PC-3 (cell line): ENCODE measurements around the gene SDK1. TPM values are rescaled to one million over a fixed set of nuclear protein-coding genes. Genes with fewer than 3 reads are reported as not detected.

Source experiments
- ATAC-seq: fragments of 200-7000 bp; cut with Tn5 transposase; 2 replicates; pipeline ENCODE4 v1.9.1; 2020; ENCODE audit warnings: mild to moderate bottlenecking, moderate library complexity
- BruUV-seq: library from RNA; stranded (reverse); fragments of 400-500 nt; replicated peaks from 2 replicates; lab custom pipeline; 2021; lab: Mats Ljungman, UMichigan
- CTCF ChIA-PET: fragments of 300-600 bp; sonication (Branson Sonifier 250); formaldehyde crosslinking; loops from one replicate; lab custom pipeline; 2022; ENCODE audit warnings: antibody characterized with exemption; lab: Charles Lee
- POLR2A ChIA-PET: fragments of 300-600 bp; sonication (Branson Sonifier 250); formaldehyde crosslinking; loops from one replicate; lab custom pipeline; 2022; ENCODE audit warnings: antibody characterized with exemption; ENCODE audit not compliant: unreplicated experiment; lab: Charles Lee
- DNase-seq: peaks from one replicate; pipeline ENCODE4 v3.0.0-alpha.2; 2015
- H2AFZ ChIP-seq: fragments of 300-600 bp; sonication (generic); 2 replicates; pipeline ENCODE4 v1.6.0; 2016; ENCODE audit warnings: antibody characterized with exemption, low read length
- H3F3A ChIP-seq: fragments of 300-600 bp; sonication (generic); one replicate; pipeline ENCODE4 v1.6.0; 2017; ENCODE audit warnings: antibody characterized with exemption, low read length, control low read depth, mild to moderate bottlenecking; ENCODE audit not compliant: unreplicated experiment
- H3K27ac ChIP-seq: fragments of 300-600 bp; sonication (generic); 2 replicates; pipeline ENCODE4 v1.5.1; 2016; ENCODE audit warnings: mild to moderate bottlenecking, low read length
- H3K27me3 ChIP-seq: fragments of 300-600 bp; sonication (generic); 2 replicates; pipeline ENCODE4 v1.6.1; 2016; ENCODE audit warnings: low read length, mixed read lengths
- H3K36me3 ChIP-seq: fragments of 300-600 bp; sonication (generic); 2 replicates; pipeline ENCODE4 v1.6.1; 2016; ENCODE audit warnings: low read depth, mixed run types, low read length, mixed read lengths
- H3K4me1 ChIP-seq: fragments of 300-600 bp; sonication (generic); 2 replicates; pipeline ENCODE4 v1.5.1; 2016; ENCODE audit warnings: low read length; ENCODE audit not compliant: insufficient read depth
- H3K4me2 ChIP-seq: fragments of 300-600 bp; sonication (generic); 2 replicates; pipeline ENCODE4 v1.6.0; 2016; ENCODE audit warnings: low read length
- H3K4me3 ChIP-seq: fragments of 300-600 bp; sonication (generic); 2 replicates; pipeline ENCODE4 v1.5.1; 2016; ENCODE audit warnings: mild to moderate bottlenecking, low read length, mixed read lengths
- H3K79me2 ChIP-seq: fragments of 300-600 bp; sonication (generic); 2 replicates; pipeline ENCODE4 v1.6.1; 2017; ENCODE audit warnings: low read length, mixed read lengths
- H3K9ac ChIP-seq: fragments of 300-600 bp; sonication (generic); 2 replicates; pipeline ENCODE4 v1.6.0; 2016; ENCODE audit warnings: mild to moderate bottlenecking, low read length
- H3K9me2 ChIP-seq: fragments of 300-600 bp; sonication (generic); replicated peaks from 2 replicates; pipeline ENCODE4 v1.6.1; 2016; ENCODE audit warnings: mixed run types, low read length, mixed read lengths
- H3K9me3 ChIP-seq: fragments of 300-600 bp; sonication (generic); 2 replicates; pipeline ENCODE4 v1.6.1; 2016; ENCODE audit warnings: low read length, mixed read lengths
- H4K20me1 ChIP-seq: fragments of 300-600 bp; sonication (generic); 2 replicates; pipeline ENCODE4 v1.6.1; 2016; ENCODE audit warnings: low read length, mixed read lengths
- EZH2 ChIP-seq: fragments of 300-600 bp; sonication (generic); IDR thresholded peaks from one replicate; pipeline ENCODE4 v1.6.1; 2017; ENCODE audit warnings: antibody characterized with exemption, mild to moderate bottlenecking, low read length; ENCODE audit not compliant: unreplicated experiment
- EZH2phosphoT487 ChIP-seq: fragments of 300-600 bp; sonication (generic); IDR thresholded peaks from 2 replicates; pipeline ENCODE4 v1.6.1; 2018; ENCODE audit warnings: mild to moderate bottlenecking, antibody characterized with exemption, low read length, borderline replicate concordance
- intact Hi-C: fragments of 100-400 bp; cut with micrococcal nuclease; formaldehyde crosslinking; loops from 2 replicates; pipeline ENCODE4 v1.9.0; 2023
- total RNA-seq: library from RNA; depleted of rRNA; stranded (reverse); fragments of >200 nt; gene quantifications from 2 replicates; pipeline ENCODE4 v1.2.3, GENCODE V29; 2014
- TF ChIP-seq, protein P1 (sequence below): fragments of 300-600 bp; sonication (generic); conservative IDR thresholded peaks from 2 replicates; pipeline ENCODE4 v1.5.1; 2017; ENCODE audit warnings: antibody characterized with exemption, low read depth, mild to moderate bottlenecking, low read length

Gene SDK1
- total RNA-seq, 1 experiment from 2014 or later, result 2.8 TPM

DNA sequence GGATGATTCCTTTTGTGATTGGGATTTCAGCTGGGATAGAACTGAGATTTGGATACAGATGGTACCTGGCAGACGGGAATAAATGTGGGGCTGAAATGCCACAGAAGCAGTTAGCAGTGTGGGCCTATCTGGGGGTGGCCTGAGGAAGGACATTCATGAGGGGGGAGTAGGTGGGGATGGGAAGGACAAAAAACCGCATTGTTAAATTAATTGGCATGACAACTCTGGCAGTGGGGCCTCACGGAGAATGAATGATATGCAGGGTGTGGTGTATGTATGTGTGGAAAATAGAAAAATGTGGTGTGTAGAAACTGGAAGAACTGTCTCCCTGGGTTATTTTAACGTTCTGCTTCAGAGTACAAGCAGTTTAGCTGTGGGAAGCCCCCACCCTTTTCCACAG is 17.8 kb downstream of the SDK1 start:
- CTCF ChIA-PET, result no interaction called here
- Histone ChIP-seq H3K4me3 (no peak overlapping the region), H3K79me2 (no peaks in the 10 kb centered on the region), H3K27ac (no peak overlapping the region), H3F3A (no peaks in the 10 kb centered on the region), H3K36me3 (no peaks in the 10 kb centered on the region), H3K4me1 (no peaks in the 10 kb centered on the region), H2AFZ (no peak overlapping the region), H3K9ac (no peak overlapping the region), H3K4me2 (no peak overlapping the region), H4K20me1 (no peaks in the 10 kb centered on the region), H3K9me2 (no peaks in the 10 kb centered on the region), H3K27me3 (peaks cover 4% of the 10 kb centered on the region), H3K9me3 (no peaks in the 10 kb centered on the region)
- POLR2A ChIA-PET, result no interaction called here
- TF ChIP-seq EZH2 (no peak), EZH2phosphoT487 (no peak)
- TF ChIP-seq, protein P1, sequence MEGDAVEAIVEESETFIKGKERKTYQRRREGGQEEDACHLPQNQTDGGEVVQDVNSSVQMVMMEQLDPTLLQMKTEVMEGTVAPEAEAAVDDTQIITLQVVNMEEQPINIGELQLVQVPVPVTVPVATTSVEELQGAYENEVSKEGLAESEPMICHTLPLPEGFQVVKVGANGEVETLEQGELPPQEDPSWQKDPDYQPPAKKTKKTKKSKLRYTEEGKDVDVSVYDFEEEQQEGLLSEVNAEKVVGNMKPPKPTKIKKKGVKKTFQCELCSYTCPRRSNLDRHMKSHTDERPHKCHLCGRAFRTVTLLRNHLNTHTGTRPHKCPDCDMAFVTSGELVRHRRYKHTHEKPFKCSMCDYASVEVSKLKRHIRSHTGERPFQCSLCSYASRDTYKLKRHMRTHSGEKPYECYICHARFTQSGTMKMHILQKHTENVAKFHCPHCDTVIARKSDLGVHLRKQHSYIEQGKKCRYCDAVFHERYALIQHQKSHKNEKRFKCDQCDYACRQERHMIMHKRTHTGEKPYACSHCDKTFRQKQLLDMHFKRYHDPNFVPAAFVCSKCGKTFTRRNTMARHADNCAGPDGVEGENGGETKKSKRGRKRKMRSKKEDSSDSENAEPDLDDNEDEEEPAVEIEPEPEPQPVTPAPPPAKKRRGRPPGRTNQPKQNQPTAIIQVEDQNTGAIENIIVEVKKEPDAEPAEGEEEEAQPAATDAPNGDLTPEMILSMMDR, result no peak
- intact Hi-C loops, result no loop called here
- no peak for DNase-seq
- ATAC-seq, result no peak
- BruUV-seq, result no TSS peak

DNA sequence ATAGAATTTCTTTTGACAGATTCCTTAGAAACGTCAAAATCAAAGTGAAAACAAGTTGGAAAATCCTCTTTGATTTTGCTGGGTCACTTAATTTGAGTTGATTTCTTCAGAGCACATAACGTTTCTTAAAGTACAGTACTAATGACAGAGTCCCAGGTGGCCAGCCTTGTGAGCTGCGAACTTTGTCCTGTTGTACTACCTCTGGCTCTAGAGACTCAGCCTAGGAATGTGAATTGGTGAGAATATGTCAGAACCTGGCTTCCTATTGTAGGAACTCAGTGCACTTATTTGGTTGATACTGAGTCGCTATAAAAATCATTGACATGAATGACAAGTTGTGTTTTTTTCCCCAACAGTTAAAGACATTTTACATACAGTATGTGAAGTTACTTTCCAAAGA is 20.2 kb downstream of the SDK1 start:
- Histone ChIP-seq H3K4me3 (no peak overlapping the region), H3K27me3 (peaks cover 4% of the 10 kb centered on the region), H2AFZ (no peak overlapping the region), H3K9me2 (no peaks in the 10 kb centered on the region), H3F3A (no peaks in the 10 kb centered on the region), H3K79me2 (no peaks in the 10 kb centered on the region), H3K27ac (no peak overlapping the region), H3K9me3 (no peaks in the 10 kb centered on the region), H4K20me1 (no peaks in the 10 kb centered on the region), H3K4me2 (no peak overlapping the region), H3K4me1 (no peaks in the 10 kb centered on the region), H3K36me3 (no peaks in the 10 kb centered on the region), H3K9ac (no peak overlapping the region)
- ChIA-PET POLR2A (no interaction called here), CTCF (no interaction called here)
- no peak for TF ChIP-seq EZH2
- TF ChIP-seq EZH2phosphoT487, result no peak
- TF ChIP-seq, protein P1, result no peak
- DNase-seq, result no peak
- BruUV-seq, result no TSS peak
- intact Hi-C loops, result no loop called here
- no peak for ATAC-seq

DNA sequence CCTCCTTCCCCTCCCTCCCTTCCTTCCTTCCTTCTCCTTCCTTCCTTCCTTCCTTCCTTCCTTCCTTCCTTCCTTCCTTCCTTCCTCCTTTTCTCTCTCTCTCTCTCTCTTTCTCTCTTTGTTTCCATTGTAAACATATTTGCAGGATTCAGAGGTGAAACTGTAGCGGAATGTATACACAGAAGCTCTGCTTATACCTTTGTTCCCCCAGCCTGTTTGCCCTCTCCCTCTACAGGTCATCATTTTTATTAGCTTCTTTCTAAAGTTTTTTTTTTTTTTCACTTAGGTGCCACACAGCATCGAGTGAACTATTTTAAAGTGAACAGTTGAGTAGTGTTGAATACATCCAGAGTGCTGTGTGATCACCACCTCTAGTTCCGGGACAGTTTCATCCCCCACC is 20.7 kb downstream of the SDK1 start:
- Histone ChIP-seq H3K4me1 (no peaks in the 10 kb centered on the region), H3K27ac (no peak overlapping the region), H3K36me3 (no peaks in the 10 kb centered on the region), H3F3A (no peaks in the 10 kb centered on the region), H4K20me1 (no peaks in the 10 kb centered on the region), H3K4me2 (no peak overlapping the region), H3K4me3 (no peak overlapping the region), H3K27me3 (peaks cover 4% of the 10 kb centered on the region), H3K9ac (no peak overlapping the region), H3K9me3 (no peaks in the 10 kb centered on the region), H2AFZ (no peak overlapping the region), H3K79me2 (no peaks in the 10 kb centered on the region), H3K9me2 (no peaks in the 10 kb centered on the region)
- DNase-seq (no peak), ATAC-seq (no peak)
- ChIA-PET CTCF (no interaction called here), POLR2A (no interaction called here)
- intact Hi-C loops, result no loop called here
- BruUV-seq, result no TSS peak
- TF ChIP-seq, protein P1, result no peak
- TF ChIP-seq EZH2 (no peak), EZH2phosphoT487 (no peak)
